Cardiac septum (tissue), 1 donor: Measurements from ENCODE around the gene MANBA. TPM values are rescaled to one million over a fixed set of nuclear protein-coding genes. Genes with fewer than 3 reads are reported as not detected.
"Not testable (repeated sequence)": the region's sequence is repeated elsewhere in the genome, so short reads cannot be mapped to it uniquely, and the experiment has no call there.

Experiments
- DNase-seq: peaks from one replicate; pipeline ENCODE4 v3.0.0-alpha.2; 2020; ENCODE audit warnings: low spot score
- intact Hi-C: fragments of 100-400 bp; cut with DNase I; formaldehyde crosslinking; loops from one replicate; pipeline ENCODE4 v1.14.0; 2022
- total RNA-seq: library from RNA; stranded (reverse); fragmentation: NEBNext Ultra II Directional; extraction: Animal tissue kit (Norgen Biotek cat#: 25700); gene quantifications from one replicate; pipeline ENCODE4 v1.2.1, GENCODE V29; 2021
- donor health status: DM: no; HTN: no; CAD: no.

The MANBA gene
- total RNA-seq, 1 donor from 2014 or later, result 29.8 TPM

- DNase-seq, result no peak
- intact Hi-C loops, result no loop called here
Observed at GRCh38 chr4:102632241-102633065, 128.3 kb downstream of the MANBA start.

GRCh38 chr4:102631616-102632015 is 129.2 kb downstream of the MANBA start:
- intact Hi-C loops, result no loop called here
- DNase-seq, result no peak

GRCh38 chr4:102629673-102630072 is 131.1 kb downstream of the MANBA start:
- DNase-seq, result no peak
- intact Hi-C loops, result no loop called here

GRCh38 chr4:102627831-102628523 is 132.8 kb downstream of the MANBA start:
- DNase-seq, result no peak
- intact Hi-C loops, result no loop called here

- intact Hi-C loops, result no loop called here
- no peak for DNase-seq
Observed at GRCh38 chr4:102625232-102625930, 135.4 kb downstream of the MANBA start.

GRCh38 chr4:102624505-102624904 is 136.3 kb downstream of the MANBA start:
- no peak for DNase-seq
- intact Hi-C loops, result loop anchor here (5.0 kb wide), 3 partner anchors 177 to 468 kb away; partner anchors contain the start of gene UBE2D3

GRCh38 chr4:102623622-102624021 is 137.1 kb downstream of the MANBA start:
- intact Hi-C loops, result loop anchor here (5.0 kb wide), 3 partner anchors 176 to 469 kb away; partner anchors contain the start of gene UBE2D3
- DNase-seq, result no peak

GRCh38 chr4:102620697-102621497 is 139.9 kb downstream of the MANBA start:
- DNase-seq, result no peak
- intact Hi-C loops, result loop anchor here (1.0 to 5.0 kb wide), 4 partner anchors 174 to 471 kb away; partner anchors contain the start of gene UBE2D3

GRCh38 chr4:102619776-102620631 is 140.8 kb downstream of the MANBA start:
- intact Hi-C loops, result loop anchor here (1.0 to 5.0 kb wide), 4 partner anchors 173 to 472 kb away; partner anchors contain the start of gene UBE2D3
- DNase-seq, result not testable (repeated sequence)

GRCh38 chr4:102619021-102619420 is 141.7 kb downstream of the MANBA start:
- intact Hi-C loops, DNase-seq: not testable (repeated sequence)

- no peak for DNase-seq
- intact Hi-C loops, result no loop called here
Observed at GRCh38 chr4:102616636-102617035, 144.1 kb downstream of the MANBA start.

GRCh38 chr4:102614801-102615200 is 146.0 kb downstream of the MANBA start:
- intact Hi-C loops, result loop anchor here (5.0 kb wide), 1 partner anchor 112 kb away; the partner anchor contains the start of gene NFKB1
- no peak for DNase-seq

GRCh38 chr4:102612824-102613366 is 147.9 kb downstream of the MANBA start:
- intact Hi-C loops, result loop anchor here (5.0 kb wide), 1 partner anchor 111 kb away; the partner anchor contains the start of gene NFKB1
- no peak for DNase-seq

GRCh38 chr4:102612210-102612609 is 148.6 kb downstream of the MANBA start:
- intact Hi-C loops, result loop anchor here (5.0 kb wide), 1 partner anchor 110 kb away; the partner anchor contains the start of gene NFKB1

GRCh38 chr4:102610476-102610875 is 150.3 kb downstream of the MANBA start:
- intact Hi-C loops, result loop anchor here (5.0 kb wide), 1 partner anchor 108 kb away; the partner anchor contains the start of gene NFKB1
- no peak for DNase-seq

More at GRCh38 chr4:102612210-102612609, 148.6 kb downstream of the MANBA start:
- DNase-seq, result no peak

- intact Hi-C loops, result loop anchor here (5.0 kb wide), 1 partner anchor 108 kb away; the partner anchor contains the start of gene NFKB1
- no peak for DNase-seq
Observed at GRCh38 chr4:102610007-102610406, 150.8 kb downstream of the MANBA start.

GRCh38 chr4:102608190-102608589 is 152.6 kb downstream of the MANBA start:
- intact Hi-C loops, result no loop called here
- DNase-seq, result no peak
